ENCODE measurements around the gene OBSL1. TPM values are rescaled to one million over a fixed set of nuclear protein-coding genes. Genes with fewer than 3 reads are reported as not detected.

The OBSL1 gene
- total RNA-seq, 4 donors from 2014 or later: 53.2 to 146 (median 113) TPM

GRCh38 chr2:219542931-219543595 lies 28.3 kb downstream of the OBSL1 start:
- Histone ChIP-seq H3K27me3 (no peaks in the 10 kb centered on the region), H3K27ac (peak overlapping the region; percentile 83 to 90), H3K4me1 (peaks cover 0 to 5% of the 10 kb centered on the region in 2 donors), H3K36me3 (no peaks in the 10 kb centered on the region), H3K4me3 (peak overlapping the region; percentile 39 to 59), H3K9me3 (no peaks in the 10 kb centered on the region)
- no peak for DNase-seq
- intact Hi-C loops (cut with DNase I; ENCODE audit: low total_unique reads): no loop called here
- TF ChIP-seq CTCF (IDR thresholded peaks at IDR 0.05) (no peak), POLR2A (IDR thresholded peaks at IDR 0.05) (no peak)

GRCh38 chr2:219541611-219542180 lies 29.6 kb downstream of the OBSL1 start:
- Histone ChIP-seq H3K4me1 (peaks cover 0 to 5% of the 10 kb centered on the region in 2 donors), H3K27me3 (no peaks in the 10 kb centered on the region), H3K27ac (no peak overlapping the region), H3K4me3 (no peak overlapping the region), H3K9me3 (no peaks in the 10 kb centered on the region), H3K36me3 (no peaks in the 10 kb centered on the region)
- peak; percentile 67 to 68 for DNase-seq
- TF ChIP-seq POLR2A (IDR thresholded peaks at IDR 0.05): no peak
- peak; percentile 80 to 83 (median 81) for TF ChIP-seq CTCF (IDR thresholded peaks at IDR 0.05)
- intact Hi-C loops (cut with DNase I; ENCODE audit: low total_unique reads): loop anchor here (2.0 kb wide), 1 partner anchor 101 kb away; no protein-coding TSS in a partner anchor

GRCh38 chr2:219540784-219541504 lies 30.4 kb downstream of the OBSL1 start:
- DNase-seq: peak in 1 of 2 donors; percentile 18
- TF ChIP-seq CTCF (IDR thresholded peaks at IDR 0.05) (no peak), POLR2A (IDR thresholded peaks at IDR 0.05) (no peak)
- no peaks in the 10 kb centered on the region for H3K36me3 ChIP-seq
- H3K4me1 ChIP-seq: peaks cover 0 to 5% of the 10 kb centered on the region in 2 donors
- H3K4me3 ChIP-seq: no peak overlapping the region
- no peaks in the 10 kb centered on the region for H3K9me3 ChIP-seq
- H3K27me3 ChIP-seq: no peaks in the 10 kb centered on the region
- no peak overlapping the region for H3K27ac ChIP-seq
- intact Hi-C loops (cut with DNase I; ENCODE audit: low total_unique reads): loop anchor here (2.0 kb wide), 1 partner anchor 102 kb away; no protein-coding TSS in a partner anchor

GRCh38 chr2:219539926-219540678 lies 31.2 kb downstream of the OBSL1 start:
- intact Hi-C loops (cut with DNase I; ENCODE audit: low total_unique reads): loop anchor here (2.0 kb wide), 1 partner anchor 103 kb away; no protein-coding TSS in a partner anchor
- Histone ChIP-seq H3K4me3 (no peak overlapping the region), H3K36me3 (no peaks in the 10 kb centered on the region), H3K27me3 (no peaks in the 10 kb centered on the region), H3K4me1 (peaks cover 0 to 5% of the 10 kb centered on the region in 2 donors), H3K27ac (no peak overlapping the region), H3K9me3 (no peaks in the 10 kb centered on the region)
- no peak for TF ChIP-seq POLR2A (IDR thresholded peaks at IDR 0.05)
- no peak for TF ChIP-seq CTCF (IDR thresholded peaks at IDR 0.05)
- peak in 1 of 2 donors; percentile 19 for DNase-seq
